Neural cell (in vitro differentiated cells): ENCODE results near the gene PTPRB. TPM values are rescaled to one million over a fixed set of nuclear protein-coding genes. Genes with fewer than 3 reads are reported as not detected.

Experiments
- H2AFZ ChIP-seq: fragments of 200-600, 300-800 bp; sonication (generic), shearing (Covaris generic); 2 replicates; pipeline ENCODE4 v1.6.0; 2014; ENCODE audit warnings: low read depth, mild to moderate bottlenecking, antibody characterized with exemption, low read length, moderate library complexity
- H3F3A ChIP-seq: fragments of 200-600 bp; shearing (Covaris generic); 2 replicates; pipeline ENCODE4 v1.6.1; 2016; ENCODE audit warnings: mild to moderate bottlenecking, moderate library complexity, mixed read lengths, antibody characterized with exemption, low read length; ENCODE audit not compliant: insufficient read depth, poor library complexity, severe bottlenecking
- H3K27ac ChIP-seq: fragments of 200-600, 300-800 bp; sonication (generic), shearing (Covaris generic); 2 replicates; pipeline ENCODE4 v1.5.1; 2014; ENCODE audit warnings: mild to moderate bottlenecking, low read length, moderate library complexity
- H3K27me3 ChIP-seq: fragments of 300-800, 200-600 bp; sonication (generic), shearing (Covaris generic); 2 replicates; pipeline ENCODE4 v1.6.0; 2014; ENCODE audit warnings: mild to moderate bottlenecking, low read depth, low read length, moderate library complexity; ENCODE audit not compliant: insufficient read depth
- H3K36me3 ChIP-seq: fragments of 300-800, 200-600 bp; sonication (generic), shearing (Covaris generic); 2 replicates; pipeline ENCODE4 v1.5.1; 2014; ENCODE audit warnings: mild to moderate bottlenecking, antibody characterized with exemption, low read length, moderate library complexity; ENCODE audit not compliant: insufficient read depth
- H3K4me2 ChIP-seq: fragments of 300-800, 200-600 bp; sonication (generic), shearing (Covaris generic); 2 replicates; pipeline ENCODE4 v1.6.0; 2014; ENCODE audit warnings: mild to moderate bottlenecking, low read length
- H3K4me3 ChIP-seq: fragments of 300-800, 200-600 bp; sonication (generic), shearing (Covaris generic); 2 replicates; pipeline ENCODE4 v1.5.1; 2014; ENCODE audit warnings: mild to moderate bottlenecking, low read length, moderate library complexity
- H3K79me2 ChIP-seq: fragments of 200-600 bp; shearing (Covaris generic); replicated peaks from 2 replicates; pipeline ENCODE4 v1.6.0; 2014; ENCODE audit warnings: mild to moderate bottlenecking, low read length, moderate library complexity; ENCODE audit not compliant: insufficient read depth
- H3K9ac ChIP-seq: fragments of 300-800, 200-600 bp; sonication (generic), shearing (Covaris generic); 2 replicates; pipeline ENCODE4 v1.6.1; 2016; ENCODE audit warnings: mild to moderate bottlenecking, low read length, mixed read lengths
- H3K9me2 ChIP-seq: fragments of 200-600 bp; shearing (Covaris generic); 2 replicates; pipeline ENCODE4 v1.6.1; 2016; ENCODE audit warnings: mild to moderate bottlenecking, low read length, mixed read lengths; ENCODE audit not compliant: insufficient read depth
- H3K9me3 ChIP-seq: fragments of 200-600, 300-800 bp; sonication (generic), shearing (Covaris generic); 2 replicates; pipeline ENCODE4 v1.6.1; 2016; ENCODE audit warnings: mild to moderate bottlenecking, mixed run types, low read length, moderate library complexity, mixed read lengths
- H4K20me1 ChIP-seq: fragments of 200-600 bp; shearing (Covaris generic); 2 replicates; pipeline ENCODE4 v1.6.1; 2016; ENCODE audit warnings: mild to moderate bottlenecking, mixed run types; ENCODE audit not compliant: insufficient read depth
- EP300 ChIP-seq: fragments of 450-650 bp; conservative IDR thresholded peaks from 2 replicates; pipeline ENCODE4 v1.6.1; 2014; ENCODE audit warnings: antibody characterized with exemption, mild to moderate bottlenecking, moderate library complexity; ENCODE audit not compliant: poor library complexity, severe bottlenecking
- EZH2 ChIP-seq: fragments of 200-600, 300-800 bp; shearing (Covaris generic), sonication (generic); IDR thresholded peaks from 2 replicates; pipeline ENCODE4 v1.6.1; 2014; ENCODE audit warnings: antibody characterized with exemption, low read length, borderline replicate concordance, mild to moderate bottlenecking; ENCODE audit not compliant: insufficient read depth, poor library complexity, severe bottlenecking
- MXI1 ChIP-seq: fragments of 450-650 bp; conservative IDR thresholded peaks from 2 replicates; pipeline ENCODE4 v1.6.1; 2014; ENCODE audit warnings: antibody characterized with exemption, mild to moderate bottlenecking; ENCODE audit not compliant: poor library complexity, severe bottlenecking
- POLR2AphosphoS5 ChIP-seq: IDR thresholded peaks from 2 replicates; pipeline ENCODE4 v1.6.1; 2012
- RAD21 ChIP-seq: fragments of 450-650 bp; conservative IDR thresholded peaks from 2 replicates; pipeline ENCODE4 v1.6.1; 2014; ENCODE audit warnings: antibody characterized with exemption, mild to moderate bottlenecking, moderate library complexity
- SMC3 ChIP-seq: fragments of 450-650 bp; conservative IDR thresholded peaks from 2 replicates; pipeline ENCODE4 v1.6.1; 2014; ENCODE audit warnings: antibody characterized with exemption, mild to moderate bottlenecking, moderate library complexity; ENCODE audit not compliant: poor library complexity
- TAF1 ChIP-seq: IDR thresholded peaks from 2 replicates; pipeline ENCODE4 v1.6.1; 2012; ENCODE audit warnings: low read depth
- polyA plus RNA-seq: library from polyadenylated mRNA; depleted of rRNA; stranded (reverse); fragments of >200 nt; gene quantifications from 2 replicates; pipeline ENCODE4 v1.2.3, GENCODE V29; 2014
- TF ChIP-seq, protein P1 (sequence below): fragments of 450-650 bp; IDR thresholded peaks from 2 replicates; pipeline ENCODE4 v1.5.1; 2014; ENCODE audit warnings: antibody characterized with exemption, mild to moderate bottlenecking, moderate library complexity; ENCODE audit not compliant: poor library complexity, severe bottlenecking
- TF ChIP-seq, protein P2 (sequence below): IDR thresholded peaks from 2 replicates; pipeline ENCODE4 v1.6.1; 2012; ENCODE audit warnings: borderline replicate concordance

Gene PTPRB
- polyA plus RNA-seq, 1 donor from 2014 or later, result 0.26 TPM

DNA sequence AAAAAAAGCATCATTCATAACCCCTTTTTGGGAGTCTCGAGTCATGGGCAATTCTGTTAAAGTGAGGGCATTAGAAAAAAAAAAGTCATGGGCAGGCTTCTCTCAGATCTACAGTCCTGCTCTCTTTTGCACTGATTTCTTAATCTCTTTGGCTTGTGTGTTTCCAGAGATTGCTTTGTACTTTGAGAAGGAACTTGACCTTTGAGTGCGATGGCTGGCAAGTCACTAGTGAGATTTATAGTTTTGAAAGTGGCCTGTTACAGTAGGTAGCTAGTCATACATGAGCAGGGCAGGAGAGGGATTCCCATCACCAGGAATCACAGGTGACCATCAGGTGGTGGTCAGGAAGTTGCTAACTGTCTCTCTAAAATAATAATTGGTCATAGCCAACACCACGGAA lies 151.5 kb downstream of the PTPRB start:
- no peaks in the 10 kb centered on the region for H3K79me2 ChIP-seq
- no peaks in the 10 kb centered on the region for H3K9me2 ChIP-seq
- no peak overlapping the region for H2AFZ ChIP-seq
- no peak overlapping the region for H3K9ac ChIP-seq
- no peak overlapping the region for H3K4me2 ChIP-seq
- H4K20me1 ChIP-seq, result no peaks in the 10 kb centered on the region
- H3K27me3 ChIP-seq, result no peaks in the 10 kb centered on the region
- no peak overlapping the region for H3K4me3 ChIP-seq
- H3K36me3 ChIP-seq, result no peaks in the 10 kb centered on the region
- no peak for TF ChIP-seq SMC3
- no peak for TF ChIP-seq EP300
- no peak for TF ChIP-seq RAD21
- TF ChIP-seq, protein P1, sequence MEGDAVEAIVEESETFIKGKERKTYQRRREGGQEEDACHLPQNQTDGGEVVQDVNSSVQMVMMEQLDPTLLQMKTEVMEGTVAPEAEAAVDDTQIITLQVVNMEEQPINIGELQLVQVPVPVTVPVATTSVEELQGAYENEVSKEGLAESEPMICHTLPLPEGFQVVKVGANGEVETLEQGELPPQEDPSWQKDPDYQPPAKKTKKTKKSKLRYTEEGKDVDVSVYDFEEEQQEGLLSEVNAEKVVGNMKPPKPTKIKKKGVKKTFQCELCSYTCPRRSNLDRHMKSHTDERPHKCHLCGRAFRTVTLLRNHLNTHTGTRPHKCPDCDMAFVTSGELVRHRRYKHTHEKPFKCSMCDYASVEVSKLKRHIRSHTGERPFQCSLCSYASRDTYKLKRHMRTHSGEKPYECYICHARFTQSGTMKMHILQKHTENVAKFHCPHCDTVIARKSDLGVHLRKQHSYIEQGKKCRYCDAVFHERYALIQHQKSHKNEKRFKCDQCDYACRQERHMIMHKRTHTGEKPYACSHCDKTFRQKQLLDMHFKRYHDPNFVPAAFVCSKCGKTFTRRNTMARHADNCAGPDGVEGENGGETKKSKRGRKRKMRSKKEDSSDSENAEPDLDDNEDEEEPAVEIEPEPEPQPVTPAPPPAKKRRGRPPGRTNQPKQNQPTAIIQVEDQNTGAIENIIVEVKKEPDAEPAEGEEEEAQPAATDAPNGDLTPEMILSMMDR, result no peak
- TF ChIP-seq EZH2, result no peak
- no peak for TF ChIP-seq POLR2AphosphoS5
- TF ChIP-seq MXI1, result no peak
- TF ChIP-seq TAF1, result no peak
- TF ChIP-seq, protein P2, sequence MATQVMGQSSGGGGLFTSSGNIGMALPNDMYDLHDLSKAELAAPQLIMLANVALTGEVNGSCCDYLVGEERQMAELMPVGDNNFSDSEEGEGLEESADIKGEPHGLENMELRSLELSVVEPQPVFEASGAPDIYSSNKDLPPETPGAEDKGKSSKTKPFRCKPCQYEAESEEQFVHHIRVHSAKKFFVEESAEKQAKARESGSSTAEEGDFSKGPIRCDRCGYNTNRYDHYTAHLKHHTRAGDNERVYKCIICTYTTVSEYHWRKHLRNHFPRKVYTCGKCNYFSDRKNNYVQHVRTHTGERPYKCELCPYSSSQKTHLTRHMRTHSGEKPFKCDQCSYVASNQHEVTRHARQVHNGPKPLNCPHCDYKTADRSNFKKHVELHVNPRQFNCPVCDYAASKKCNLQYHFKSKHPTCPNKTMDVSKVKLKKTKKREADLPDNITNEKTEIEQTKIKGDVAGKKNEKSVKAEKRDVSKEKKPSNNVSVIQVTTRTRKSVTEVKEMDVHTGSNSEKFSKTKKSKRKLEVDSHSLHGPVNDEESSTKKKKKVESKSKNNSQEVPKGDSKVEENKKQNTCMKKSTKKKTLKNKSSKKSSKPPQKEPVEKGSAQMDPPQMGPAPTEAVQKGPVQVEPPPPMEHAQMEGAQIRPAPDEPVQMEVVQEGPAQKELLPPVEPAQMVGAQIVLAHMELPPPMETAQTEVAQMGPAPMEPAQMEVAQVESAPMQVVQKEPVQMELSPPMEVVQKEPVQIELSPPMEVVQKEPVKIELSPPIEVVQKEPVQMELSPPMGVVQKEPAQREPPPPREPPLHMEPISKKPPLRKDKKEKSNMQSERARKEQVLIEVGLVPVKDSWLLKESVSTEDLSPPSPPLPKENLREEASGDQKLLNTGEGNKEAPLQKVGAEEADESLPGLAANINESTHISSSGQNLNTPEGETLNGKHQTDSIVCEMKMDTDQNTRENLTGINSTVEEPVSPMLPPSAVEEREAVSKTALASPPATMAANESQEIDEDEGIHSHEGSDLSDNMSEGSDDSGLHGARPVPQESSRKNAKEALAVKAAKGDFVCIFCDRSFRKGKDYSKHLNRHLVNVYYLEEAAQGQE, result no peak
- H3K27ac ChIP-seq, result no peak overlapping the region
- no peaks in the 10 kb centered on the region for H3F3A ChIP-seq
- peaks cover 10% of the 10 kb centered on the region for H3K9me3 ChIP-seq

DNA sequence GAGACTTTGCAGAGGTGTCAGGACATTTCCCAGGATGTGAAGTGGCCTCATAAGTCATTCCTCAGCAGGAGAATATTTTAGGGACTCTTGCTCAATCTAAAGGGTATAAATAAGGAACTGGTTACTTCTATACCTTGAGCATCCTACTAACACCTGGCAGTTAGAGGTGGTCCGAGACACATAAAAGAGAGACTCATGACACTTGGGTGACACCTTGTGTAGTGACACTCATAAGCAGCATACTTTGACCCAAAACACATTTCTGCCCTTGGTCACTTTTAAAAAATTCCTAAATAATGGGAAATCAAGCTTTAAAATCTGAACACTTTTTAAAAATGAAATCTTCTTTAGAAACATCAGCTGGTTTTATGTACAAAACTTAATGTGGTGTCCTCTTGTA lies 152.8 kb downstream of the PTPRB start:
- Histone ChIP-seq H3K9me2 (no peaks in the 10 kb centered on the region), H3K9ac (no peak overlapping the region), H2AFZ (no peak overlapping the region), H3K36me3 (no peaks in the 10 kb centered on the region), H3K9me3 (peaks cover 7% of the 10 kb centered on the region), H3K4me3 (no peak overlapping the region), H4K20me1 (no peaks in the 10 kb centered on the region), H3K27ac (no peak overlapping the region), H3K4me2 (no peak overlapping the region), H3F3A (no peaks in the 10 kb centered on the region), H3K27me3 (no peaks in the 10 kb centered on the region), H3K79me2 (no peaks in the 10 kb centered on the region)
- TF ChIP-seq MXI1 (no peak), RAD21 (no peak), TAF1 (no peak), SMC3 (no peak), EZH2 (no peak)
- TF ChIP-seq, protein P2, result no peak
- TF ChIP-seq, protein P1, result no peak
